ENCODE data around the gene ECT2.

DNA sequence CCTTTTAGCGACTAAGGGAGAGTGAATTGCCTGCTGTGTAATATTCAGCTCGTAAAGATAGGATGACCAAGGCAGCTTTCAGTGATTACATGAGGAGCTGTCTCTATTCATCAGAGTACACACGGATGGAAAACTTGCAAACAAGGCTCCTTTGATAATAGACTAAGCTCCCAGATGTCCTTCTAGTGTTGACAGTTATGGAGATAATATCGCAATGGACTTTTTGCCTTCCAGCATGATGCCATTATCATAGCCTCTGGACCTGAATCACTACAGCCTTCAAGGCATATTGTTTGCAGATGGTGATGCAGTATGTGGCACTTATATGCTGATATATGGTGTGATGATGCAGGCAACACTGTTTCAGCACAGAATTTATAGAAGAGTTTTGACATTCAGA is 93.9 kb downstream of the ECT2 start:
- TF ChIP-seq, protein P1, sequence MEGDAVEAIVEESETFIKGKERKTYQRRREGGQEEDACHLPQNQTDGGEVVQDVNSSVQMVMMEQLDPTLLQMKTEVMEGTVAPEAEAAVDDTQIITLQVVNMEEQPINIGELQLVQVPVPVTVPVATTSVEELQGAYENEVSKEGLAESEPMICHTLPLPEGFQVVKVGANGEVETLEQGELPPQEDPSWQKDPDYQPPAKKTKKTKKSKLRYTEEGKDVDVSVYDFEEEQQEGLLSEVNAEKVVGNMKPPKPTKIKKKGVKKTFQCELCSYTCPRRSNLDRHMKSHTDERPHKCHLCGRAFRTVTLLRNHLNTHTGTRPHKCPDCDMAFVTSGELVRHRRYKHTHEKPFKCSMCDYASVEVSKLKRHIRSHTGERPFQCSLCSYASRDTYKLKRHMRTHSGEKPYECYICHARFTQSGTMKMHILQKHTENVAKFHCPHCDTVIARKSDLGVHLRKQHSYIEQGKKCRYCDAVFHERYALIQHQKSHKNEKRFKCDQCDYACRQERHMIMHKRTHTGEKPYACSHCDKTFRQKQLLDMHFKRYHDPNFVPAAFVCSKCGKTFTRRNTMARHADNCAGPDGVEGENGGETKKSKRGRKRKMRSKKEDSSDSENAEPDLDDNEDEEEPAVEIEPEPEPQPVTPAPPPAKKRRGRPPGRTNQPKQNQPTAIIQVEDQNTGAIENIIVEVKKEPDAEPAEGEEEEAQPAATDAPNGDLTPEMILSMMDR (IDR thresholded peaks at IDR 0.05) = no peak
- no peak for TF ChIP-seq POLR2A (IDR thresholded peaks at IDR 0.05)

Data from thyroid gland (tissue), 4 donors.